Measurements from ENCODE around the gene CCDC9B.

DNA sequence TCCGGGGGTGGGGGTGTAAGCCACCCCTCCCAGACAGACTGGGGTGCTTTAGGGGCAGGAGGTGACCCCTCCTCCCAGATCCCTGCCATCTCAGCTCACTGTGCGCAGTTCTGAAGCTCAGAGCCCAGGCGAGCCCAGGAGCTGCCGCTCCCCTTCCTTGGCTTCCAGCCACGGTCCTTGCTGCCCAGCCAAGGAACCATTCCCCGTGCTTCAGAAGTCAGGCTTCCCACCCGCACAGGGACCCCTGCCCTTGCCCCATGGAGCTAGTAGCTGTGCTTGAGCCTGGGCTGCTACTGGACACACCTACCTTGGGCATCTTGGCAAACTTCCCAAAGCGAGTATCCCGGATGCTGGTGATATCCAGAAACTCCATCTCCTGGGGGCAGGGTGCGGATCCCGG lies 37.8 kb downstream of the CCDC9B start:
- TF ChIP-seq POLR2A (IDR thresholded peaks at IDR 0.05) (no peak), EP300 (IDR thresholded peaks at IDR 0.05) (no peak), POLR2AphosphoS5 (IDR thresholded peaks at IDR 0.05) (no peak)
- TF ChIP-seq, protein P1, sequence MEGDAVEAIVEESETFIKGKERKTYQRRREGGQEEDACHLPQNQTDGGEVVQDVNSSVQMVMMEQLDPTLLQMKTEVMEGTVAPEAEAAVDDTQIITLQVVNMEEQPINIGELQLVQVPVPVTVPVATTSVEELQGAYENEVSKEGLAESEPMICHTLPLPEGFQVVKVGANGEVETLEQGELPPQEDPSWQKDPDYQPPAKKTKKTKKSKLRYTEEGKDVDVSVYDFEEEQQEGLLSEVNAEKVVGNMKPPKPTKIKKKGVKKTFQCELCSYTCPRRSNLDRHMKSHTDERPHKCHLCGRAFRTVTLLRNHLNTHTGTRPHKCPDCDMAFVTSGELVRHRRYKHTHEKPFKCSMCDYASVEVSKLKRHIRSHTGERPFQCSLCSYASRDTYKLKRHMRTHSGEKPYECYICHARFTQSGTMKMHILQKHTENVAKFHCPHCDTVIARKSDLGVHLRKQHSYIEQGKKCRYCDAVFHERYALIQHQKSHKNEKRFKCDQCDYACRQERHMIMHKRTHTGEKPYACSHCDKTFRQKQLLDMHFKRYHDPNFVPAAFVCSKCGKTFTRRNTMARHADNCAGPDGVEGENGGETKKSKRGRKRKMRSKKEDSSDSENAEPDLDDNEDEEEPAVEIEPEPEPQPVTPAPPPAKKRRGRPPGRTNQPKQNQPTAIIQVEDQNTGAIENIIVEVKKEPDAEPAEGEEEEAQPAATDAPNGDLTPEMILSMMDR (IDR thresholded peaks at IDR 0.05) = no peak

All from gastroesophageal sphincter (tissue), 3 donors.